Type B pancreatic cell (in vitro differentiated cells): ENCODE data around the gene LEP. TPM values are rescaled to one million over a fixed set of nuclear protein-coding genes. Genes with fewer than 3 reads are reported as not detected.

Source experiments
- DNase-seq: peaks from one replicate; pipeline ENCODE4 v3.0.0; 2021; ENCODE audit warnings: mixed read lengths; ENCODE audit not compliant: unreplicated experiment; ENCODE audit errors: extremely low spot score
- H3K27ac Mint-ChIP-seq: 2 replicates; pipeline ENCODE4 v1.8.0; 2021; ENCODE audit warnings: mild to moderate bottlenecking, mixed read lengths
- H3K27me3 Mint-ChIP-seq: 2 replicates; pipeline ENCODE4 v1.8.0; 2021; ENCODE audit warnings: mixed read lengths
- H3K36me3 Mint-ChIP-seq: 2 replicates; pipeline ENCODE4 v1.8.0; 2021; ENCODE audit warnings: mixed read lengths
- H3K4me1 Mint-ChIP-seq: one replicate; pipeline ENCODE4 v1.8.0; 2021; ENCODE audit warnings: mixed read lengths; ENCODE audit not compliant: unreplicated experiment
- H3K4me3 Mint-ChIP-seq: 2 replicates; pipeline ENCODE4 v1.8.0; 2021; ENCODE audit warnings: mild to moderate bottlenecking, mixed read lengths
- H3K9me3 Mint-ChIP-seq: 2 replicates; pipeline ENCODE4 v1.8.0; 2021; ENCODE audit warnings: mixed read lengths
- total RNA-seq: library from RNA; stranded (reverse); gene quantifications from 2 replicates; pipeline ENCODE4 v1.2.1, GENCODE V29; 2021; ENCODE audit warnings: low replicate concordance
- TF ChIP-seq, protein P1 (sequence below): fragments of 200-600 bp; sonication (generic); conservative IDR thresholded peaks from 2 replicates; pipeline ENCODE4 v1.5.0; 2021; ENCODE audit warnings: antibody characterized with exemption, mild to moderate bottlenecking

The LEP gene
- total RNA-seq, 1 donor from 2014 or later: not detected

DNA sequence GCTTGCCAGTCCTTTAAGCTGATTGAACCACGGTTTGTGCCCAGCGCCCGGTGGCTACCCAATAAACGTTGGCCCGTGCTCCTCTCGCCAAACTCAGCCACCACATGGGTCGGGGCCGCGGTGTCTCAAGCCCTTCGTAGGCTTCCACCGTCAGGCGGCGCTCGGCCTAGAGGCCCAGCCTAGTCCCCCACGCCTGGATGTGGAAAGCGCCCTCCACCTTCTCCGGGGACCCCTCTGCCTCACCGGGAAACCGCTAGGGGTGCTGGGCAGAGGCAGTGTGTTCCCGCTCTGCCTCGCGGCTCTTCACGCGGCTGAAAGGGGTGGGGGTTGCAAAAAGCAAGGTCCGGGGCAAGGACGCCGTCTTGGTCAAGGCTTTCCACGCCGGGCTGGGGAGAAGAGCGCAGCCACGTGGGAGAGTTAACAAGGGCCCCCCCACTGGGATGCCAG, 29.8 kb downstream of the LEP start:
- peaks cover 16% of the 10 kb centered on the region for H3K4me1 Mint-ChIP-seq
- no peak overlapping the region for H3K4me3 Mint-ChIP-seq
- no peaks in the 10 kb centered on the region for H3K27me3 Mint-ChIP-seq
- TF ChIP-seq, protein P1, sequence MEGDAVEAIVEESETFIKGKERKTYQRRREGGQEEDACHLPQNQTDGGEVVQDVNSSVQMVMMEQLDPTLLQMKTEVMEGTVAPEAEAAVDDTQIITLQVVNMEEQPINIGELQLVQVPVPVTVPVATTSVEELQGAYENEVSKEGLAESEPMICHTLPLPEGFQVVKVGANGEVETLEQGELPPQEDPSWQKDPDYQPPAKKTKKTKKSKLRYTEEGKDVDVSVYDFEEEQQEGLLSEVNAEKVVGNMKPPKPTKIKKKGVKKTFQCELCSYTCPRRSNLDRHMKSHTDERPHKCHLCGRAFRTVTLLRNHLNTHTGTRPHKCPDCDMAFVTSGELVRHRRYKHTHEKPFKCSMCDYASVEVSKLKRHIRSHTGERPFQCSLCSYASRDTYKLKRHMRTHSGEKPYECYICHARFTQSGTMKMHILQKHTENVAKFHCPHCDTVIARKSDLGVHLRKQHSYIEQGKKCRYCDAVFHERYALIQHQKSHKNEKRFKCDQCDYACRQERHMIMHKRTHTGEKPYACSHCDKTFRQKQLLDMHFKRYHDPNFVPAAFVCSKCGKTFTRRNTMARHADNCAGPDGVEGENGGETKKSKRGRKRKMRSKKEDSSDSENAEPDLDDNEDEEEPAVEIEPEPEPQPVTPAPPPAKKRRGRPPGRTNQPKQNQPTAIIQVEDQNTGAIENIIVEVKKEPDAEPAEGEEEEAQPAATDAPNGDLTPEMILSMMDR: no peak
- H3K9me3 Mint-ChIP-seq: no peaks in the 10 kb centered on the region
- DNase-seq: no peak
- no peak overlapping the region for H3K27ac Mint-ChIP-seq
- H3K36me3 Mint-ChIP-seq: no peaks in the 10 kb centered on the region

DNA sequence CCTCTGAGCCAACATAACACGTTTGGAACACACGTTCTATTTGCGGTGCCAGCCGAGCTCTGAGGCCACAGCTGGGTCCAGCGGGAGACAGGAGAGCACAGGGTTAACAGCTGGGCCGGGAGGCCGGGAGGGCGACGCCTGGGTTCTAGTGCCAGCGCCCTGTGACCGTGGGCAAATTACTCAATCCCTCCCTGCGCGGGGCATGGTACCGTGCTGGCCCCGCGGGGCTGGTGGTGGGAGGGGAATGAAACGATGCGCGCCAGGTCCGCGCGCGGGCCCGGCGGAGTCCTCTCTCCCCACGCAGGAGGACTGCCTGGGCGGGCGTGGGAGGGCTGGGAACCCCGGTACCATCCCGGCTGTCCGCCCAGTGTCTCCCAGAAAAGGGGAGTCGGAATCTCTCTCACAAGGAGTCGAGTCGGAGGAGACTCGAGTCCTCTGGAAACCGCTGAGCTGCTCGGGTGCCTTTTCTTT, 30.4 kb downstream of the LEP start:
- Mint-ChIP-seq H3K4me1 (peaks cover 14% of the 10 kb centered on the region), H3K4me3 (no peak overlapping the region)

DNA sequence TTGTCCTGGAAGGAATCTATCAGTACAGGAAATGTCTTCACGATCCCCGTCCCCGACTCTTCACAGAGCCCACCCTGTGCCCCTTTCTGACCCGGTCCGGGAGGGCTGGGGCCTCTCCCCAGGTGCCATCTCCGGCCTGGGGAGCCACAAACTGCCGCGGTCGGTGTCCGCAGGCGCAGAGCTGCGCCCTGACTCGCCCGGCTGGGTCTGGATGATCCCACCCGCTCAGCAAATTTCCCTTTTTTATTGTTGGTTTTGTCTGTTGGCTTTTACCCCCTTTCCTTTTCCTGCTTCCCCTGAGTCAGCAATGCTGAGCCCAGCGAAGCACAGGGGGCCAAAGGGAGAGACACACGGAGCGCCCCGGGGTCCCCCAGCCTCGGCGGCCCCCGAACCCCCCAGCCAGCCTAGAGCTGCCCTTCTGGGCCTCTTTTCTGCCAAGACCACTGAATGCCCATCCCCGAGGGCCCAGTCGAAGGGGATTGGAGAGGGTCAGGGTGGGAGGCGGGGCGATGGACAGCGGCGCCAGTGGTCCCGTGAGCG, 30.9 kb downstream of the LEP start:
- DNase-seq: no peak
- Mint-ChIP-seq H3K36me3 (no peaks in the 10 kb centered on the region), H3K4me1 (peaks cover 9% of the 10 kb centered on the region), H3K9me3 (no peaks in the 10 kb centered on the region), H3K27me3 (no peaks in the 10 kb centered on the region), H3K27ac (no peak overlapping the region), H3K4me3 (no peak overlapping the region)
- TF ChIP-seq, protein P1: no peak

More for the DNA sequence above, 30.4 kb downstream of the LEP start:
- Mint-ChIP-seq H3K36me3 (no peaks in the 10 kb centered on the region), H3K9me3 (no peaks in the 10 kb centered on the region), H3K27ac (no peak overlapping the region), H3K27me3 (no peaks in the 10 kb centered on the region)
- TF ChIP-seq, protein P1: no peak
- no peak for DNase-seq

DNA sequence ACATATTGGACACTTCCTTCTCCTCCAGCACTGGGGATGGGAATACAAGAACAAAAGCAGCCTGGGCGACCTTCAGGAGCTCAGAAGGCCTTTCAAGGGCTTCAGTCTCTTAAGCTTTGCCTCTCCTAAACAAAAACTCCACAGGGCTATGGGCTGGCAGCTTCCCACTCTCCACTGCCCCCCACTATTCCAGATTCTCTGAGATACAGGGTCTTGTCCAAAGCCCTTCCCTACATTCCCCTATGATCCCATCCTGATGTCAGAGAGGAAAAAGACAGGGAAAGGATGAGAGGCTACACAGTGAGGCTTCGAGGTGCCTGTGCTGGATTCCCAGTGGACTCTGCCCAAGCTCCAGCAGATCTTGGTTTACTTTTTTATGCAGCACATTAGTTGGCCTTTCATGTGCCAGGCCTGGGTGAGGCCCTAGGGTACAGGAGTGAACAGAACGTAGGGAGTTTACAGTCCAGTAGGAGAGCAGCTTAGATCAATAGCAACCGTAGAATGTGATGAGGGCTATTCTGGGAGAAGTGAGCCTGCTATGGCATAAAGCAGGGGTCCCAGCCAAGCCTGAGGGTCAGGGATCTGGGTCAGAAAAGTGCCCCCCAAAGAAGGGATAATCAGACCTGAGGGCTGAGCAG, 33.3 kb downstream of the LEP start:
- TF ChIP-seq, protein P1: no peak
- H3K4me1 Mint-ChIP-seq: no peaks in the 10 kb centered on the region
- H3K36me3 Mint-ChIP-seq: no peaks in the 10 kb centered on the region
- H3K27me3 Mint-ChIP-seq: no peaks in the 10 kb centered on the region
- no peak overlapping the region for H3K27ac Mint-ChIP-seq
- no peaks in the 10 kb centered on the region for H3K9me3 Mint-ChIP-seq
- H3K4me3 Mint-ChIP-seq: no peak overlapping the region
- no peak for DNase-seq

DNA sequence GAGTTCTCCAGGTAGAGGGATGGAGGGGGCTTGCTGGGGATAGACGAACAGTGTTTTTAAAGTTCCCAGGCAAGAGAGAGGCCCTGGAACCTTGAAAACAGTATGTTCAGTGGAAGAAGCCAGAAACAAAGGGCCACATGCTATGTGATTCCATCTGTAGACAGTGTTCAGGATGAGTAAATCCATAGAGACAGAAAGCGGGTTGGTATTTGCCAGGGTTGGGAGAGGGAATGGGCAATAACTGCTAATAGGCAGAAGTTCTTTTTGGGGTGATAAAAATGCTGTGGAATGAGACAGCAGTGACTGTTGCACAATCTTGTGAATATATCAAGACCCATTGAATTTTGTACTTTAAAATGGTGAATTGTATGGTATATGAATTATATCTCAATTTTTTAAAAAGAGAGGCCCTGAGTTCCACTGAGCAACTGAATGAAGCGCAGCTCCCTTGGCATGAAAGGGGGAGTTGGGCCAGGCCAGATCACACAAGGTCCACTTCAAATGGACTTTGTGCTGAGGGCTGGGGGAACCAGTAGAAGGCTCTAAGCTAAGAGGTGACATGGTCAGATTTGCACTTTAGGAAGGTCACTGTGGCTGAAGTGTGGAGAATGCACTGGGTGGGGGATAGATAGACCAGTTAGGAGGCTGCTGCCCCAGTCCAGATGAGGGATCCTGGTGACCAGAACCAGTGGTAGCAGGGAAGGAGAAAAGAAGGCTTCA, 34.0 kb downstream of the LEP start:
- H3K27me3 Mint-ChIP-seq: no peaks in the 10 kb centered on the region
- DNase-seq: no peak
- no peaks in the 10 kb centered on the region for H3K9me3 Mint-ChIP-seq
- peaks cover 3% of the 10 kb centered on the region for H3K36me3 Mint-ChIP-seq
- H3K27ac Mint-ChIP-seq: no peak overlapping the region
- H3K4me1 Mint-ChIP-seq: no peaks in the 10 kb centered on the region
- TF ChIP-seq, protein P1: no peak
- H3K4me3 Mint-ChIP-seq: no peak overlapping the region
